Measurements from ENCODE around the gene EPHA8.

Gene EPHA8

DNA sequence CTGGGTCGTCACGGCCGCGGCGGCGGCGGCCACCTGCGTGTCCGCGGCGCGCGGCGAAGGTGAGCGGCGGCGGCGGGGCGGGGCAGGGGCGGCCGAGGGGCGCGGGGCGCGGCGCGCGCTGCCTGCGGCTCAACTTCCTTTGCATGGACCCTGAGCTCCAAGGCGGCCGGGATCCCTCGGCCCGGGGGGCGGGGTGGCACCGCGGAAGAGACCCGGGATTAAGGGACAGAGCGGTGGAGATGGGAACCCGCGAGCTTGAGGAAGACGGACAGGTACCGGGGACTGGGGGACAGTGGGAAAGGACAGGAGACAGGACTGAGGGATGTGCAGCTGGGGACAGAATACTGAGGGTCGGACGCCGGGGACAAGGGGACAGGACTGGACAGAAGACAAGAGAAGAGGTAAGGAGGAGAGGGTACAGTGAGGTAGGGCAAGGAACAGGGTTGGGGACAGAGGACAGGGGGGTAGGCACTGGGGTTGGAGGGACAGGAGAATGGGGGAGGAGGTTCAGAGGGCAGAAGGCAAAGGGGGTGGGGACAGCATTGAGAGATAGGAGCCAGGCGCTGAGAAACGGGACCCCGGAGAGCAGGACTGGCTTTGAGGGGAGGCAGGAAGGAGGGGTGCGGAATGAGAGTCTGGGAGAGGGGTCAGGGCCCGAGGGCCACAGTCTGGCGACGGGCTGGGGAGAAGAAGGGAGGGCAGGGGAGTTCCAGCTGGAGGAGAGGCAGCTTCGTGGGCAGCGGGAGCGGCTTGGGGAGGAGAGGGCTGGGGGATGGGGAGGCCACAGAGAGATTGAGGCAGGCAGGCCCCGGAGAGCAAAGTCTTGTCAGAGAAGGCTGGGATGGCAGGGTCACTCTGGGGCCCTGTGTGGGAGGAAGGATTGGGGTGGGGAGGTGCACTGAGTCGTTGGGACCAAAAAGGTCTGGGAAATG lies 648 bp downstream of the EPHA8 start:
- DNase-seq, result no peak

- DNase-seq, result no peak
Observed at GRCh38 chr1:22566161-22566560, 2.9 kb downstream of the EPHA8 start.

DNA sequence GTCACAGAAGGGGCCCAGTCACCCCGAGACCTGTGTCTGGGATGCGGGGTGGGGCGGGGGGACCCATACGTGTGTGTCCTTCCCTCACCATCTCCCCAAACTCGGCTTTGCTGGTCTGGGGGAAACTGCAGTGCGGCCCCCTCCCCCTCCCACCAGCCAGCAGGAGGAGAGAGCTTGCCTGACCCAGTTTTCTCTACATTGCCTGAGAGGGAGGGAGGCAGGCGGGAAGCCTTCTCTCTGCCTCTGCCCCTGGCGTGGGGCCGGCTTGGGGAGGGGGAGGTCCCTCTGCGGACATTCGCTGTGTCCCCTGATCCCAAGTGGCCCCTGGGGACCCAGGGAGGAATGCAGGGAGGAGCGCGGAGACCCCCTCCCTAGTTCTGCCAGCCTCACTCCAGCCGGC lies 3.9 kb downstream of the EPHA8 start:
- DNase-seq, result no peak

GRCh38 chr1:22567994-22568393 lies 4.7 kb downstream of the EPHA8 start:
- DNase-seq, result no peak

GRCh38 chr1:22569269-22569668 lies 6.0 kb downstream of the EPHA8 start:
- no peak for DNase-seq

GRCh38 chr1:22570140-22570909 lies 7.0 kb downstream of the EPHA8 start:
- DNase-seq, result no peak

DNA sequence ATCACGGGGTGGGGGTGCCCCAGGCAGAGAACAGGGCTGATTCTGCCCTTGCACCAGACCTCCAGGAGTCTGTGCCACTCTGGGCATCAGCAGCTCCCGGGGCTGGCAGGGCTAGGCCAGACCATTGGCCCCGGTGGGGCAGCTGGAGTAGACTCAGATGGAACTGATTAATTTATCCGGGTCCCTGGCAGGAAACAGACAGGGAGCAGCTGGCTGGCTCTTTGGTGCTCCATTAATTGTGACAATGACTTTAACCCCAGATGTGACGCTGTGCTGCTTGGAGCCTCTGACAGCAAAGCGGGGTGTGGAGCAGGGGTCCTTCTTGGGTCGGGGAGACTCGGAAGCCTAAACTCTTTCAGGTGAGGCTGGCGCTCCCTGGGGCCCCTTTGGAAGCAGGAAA lies 9.5 kb downstream of the EPHA8 start:
- DNase-seq, result no peak

DNA sequence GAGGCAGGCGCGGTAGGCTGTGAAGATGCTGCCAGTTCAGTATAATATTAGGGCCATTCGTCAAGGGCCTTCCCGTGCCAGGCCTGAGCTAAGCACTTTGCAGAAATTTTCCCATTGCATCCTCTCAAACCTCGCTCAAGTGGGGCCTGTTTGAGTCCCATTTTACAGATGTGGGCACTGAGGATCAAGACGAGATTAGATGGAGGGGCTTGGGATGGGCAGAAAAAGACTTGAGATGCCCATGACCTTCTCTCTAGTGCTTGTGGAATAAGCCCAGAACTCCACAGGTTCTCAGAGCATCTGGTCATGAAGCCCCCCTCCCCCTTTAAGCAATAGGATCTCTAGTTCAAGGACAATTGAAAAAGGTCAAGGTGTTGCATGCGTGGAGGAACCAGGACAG lies 9.9 kb downstream of the EPHA8 start:
- no peak for DNase-seq

- no peak for DNase-seq
Observed at GRCh38 chr1:22575532-22576149, 12.4 kb downstream of the EPHA8 start.

DNA sequence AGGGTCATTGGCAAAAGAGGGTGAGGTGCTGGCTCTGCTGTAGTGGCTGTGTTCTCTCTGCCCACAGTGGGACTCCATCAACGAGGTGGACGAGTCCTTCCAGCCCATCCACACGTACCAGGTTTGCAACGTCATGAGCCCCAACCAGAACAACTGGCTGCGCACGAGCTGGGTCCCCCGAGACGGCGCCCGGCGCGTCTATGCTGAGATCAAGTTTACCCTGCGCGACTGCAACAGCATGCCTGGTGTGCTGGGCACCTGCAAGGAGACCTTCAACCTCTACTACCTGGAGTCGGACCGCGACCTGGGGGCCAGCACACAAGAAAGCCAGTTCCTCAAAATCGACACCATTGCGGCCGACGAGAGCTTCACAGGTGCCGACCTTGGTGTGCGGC lies 12.9 kb downstream of the EPHA8 start:
- DNase-seq, result no peak

- DNase-seq, result no peak
Observed at GRCh38 chr1:22576617-22577016, 13.3 kb downstream of the EPHA8 start.

GRCh38 chr1:22578732-22579361 lies 15.6 kb downstream of the EPHA8 start:
- no peak for DNase-seq

DNA sequence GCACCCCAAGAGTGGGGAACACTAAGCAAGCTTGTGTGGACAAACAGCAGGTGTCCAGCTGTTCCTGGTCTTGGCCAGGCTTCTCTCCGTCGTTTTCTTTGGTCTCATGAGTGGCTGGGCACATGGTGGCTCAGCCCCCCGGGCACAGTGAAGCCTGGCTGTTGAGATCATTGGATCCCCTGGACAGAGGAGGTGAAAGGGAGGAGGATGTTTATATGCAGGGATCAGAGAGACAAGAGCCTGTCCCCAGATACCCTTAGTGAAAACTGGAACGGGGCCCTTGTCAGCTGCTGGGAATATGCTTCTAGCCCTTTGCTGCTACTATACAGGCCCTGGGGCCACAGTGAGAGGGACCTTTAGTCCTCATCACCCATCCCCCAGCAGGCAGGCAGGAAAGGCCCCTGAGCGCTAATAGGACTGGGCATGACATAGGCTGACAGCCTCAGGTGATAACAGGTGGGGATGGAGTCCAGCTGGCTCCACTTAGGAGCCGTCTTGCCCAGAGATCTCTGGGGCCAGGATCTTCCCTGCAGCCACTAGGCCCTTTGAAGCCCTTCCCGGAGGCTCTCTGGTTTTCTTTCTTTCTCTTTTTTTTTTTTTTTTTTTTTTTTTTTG lies 16.4 kb downstream of the EPHA8 start:
- DNase-seq, result no peak

DNA sequence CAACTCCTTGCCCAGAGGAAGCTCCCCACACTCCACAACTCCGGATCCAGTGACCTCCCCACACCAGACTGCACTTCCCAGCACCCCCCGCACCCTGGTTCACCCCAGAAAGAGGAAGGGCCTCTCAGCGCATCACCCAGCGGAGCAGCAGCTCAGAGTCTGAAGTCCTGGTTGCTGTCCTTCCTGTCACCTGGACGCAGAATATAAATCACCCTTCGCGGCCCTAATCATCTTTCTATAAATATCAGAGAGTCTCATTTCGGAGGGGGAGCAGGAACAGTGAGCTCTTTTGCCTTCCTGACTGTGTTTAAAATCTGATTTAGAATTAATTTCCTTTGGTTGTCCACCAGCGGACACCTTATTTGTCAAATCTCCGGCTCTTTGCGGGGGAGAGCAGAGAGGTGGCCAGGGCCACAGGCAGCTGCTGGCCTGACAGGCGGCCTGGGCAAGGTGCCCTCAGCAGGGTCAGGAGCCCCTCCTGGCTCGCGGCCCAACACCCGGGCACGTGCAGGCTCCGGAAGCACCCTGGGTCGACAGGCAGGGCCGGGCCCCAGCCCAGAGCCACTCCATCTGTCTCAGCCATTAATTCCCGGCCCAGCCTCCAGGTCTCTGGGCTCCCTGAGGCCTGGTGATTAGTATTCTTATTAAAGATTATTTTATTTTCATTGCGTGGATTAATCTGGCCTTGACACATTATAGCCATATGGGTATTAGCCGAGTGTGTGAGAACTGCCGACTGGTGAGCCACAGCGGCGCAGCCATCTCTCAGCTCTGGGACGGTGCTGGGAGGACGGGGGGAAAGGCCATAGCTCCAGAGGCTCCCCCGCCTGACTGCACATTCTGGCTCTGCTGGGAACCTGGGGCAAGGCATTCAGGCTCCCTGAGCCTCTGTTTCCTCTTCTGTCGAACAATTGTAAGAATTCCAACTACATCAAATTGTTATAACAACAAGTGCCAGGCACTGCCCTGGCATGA lies 19.7 kb downstream of the EPHA8 start:
- DNase-seq, result no peak

GRCh38 chr1:22584001-22584562 lies 20.8 kb downstream of the EPHA8 start:
- DNase-seq, result no peak

GRCh38 chr1:22584970-22585369 lies 21.7 kb downstream of the EPHA8 start:
- DNase-seq, result no peak

GRCh38 chr1:22585471-22585870 lies 22.2 kb downstream of the EPHA8 start:
- no peak for DNase-seq

GRCh38 chr1:22586356-22587130 lies 23.3 kb downstream of the EPHA8 start:
- DNase-seq, result no peak

DNA sequence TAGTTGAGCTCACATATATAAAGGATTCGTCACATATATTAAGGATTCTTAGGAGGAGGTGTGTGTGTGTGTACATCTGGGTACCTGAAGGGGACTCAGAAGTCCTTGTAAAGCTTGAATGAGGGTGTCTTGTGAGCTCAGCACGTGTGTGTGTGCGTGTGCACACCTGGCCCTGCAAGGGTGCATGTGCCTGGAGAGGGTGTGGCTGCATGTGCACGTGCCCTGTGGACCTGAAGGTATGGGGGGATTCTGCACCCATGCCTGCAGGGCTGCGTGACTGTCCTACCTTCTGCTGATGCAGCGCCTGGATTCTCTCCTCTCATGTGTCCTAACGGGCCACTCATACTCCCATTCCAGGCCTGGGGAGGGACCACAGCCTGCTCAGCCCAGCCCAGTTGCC lies 24.0 kb downstream of the EPHA8 start:
- DNase-seq, result no peak

All from nucleus accumbens (tissue), 56 donors.